GM23338 (cell line): ENCODE results near the gene OSTC. TPM values are rescaled to one million over a fixed set of nuclear protein-coding genes. Genes with fewer than 3 reads are reported as not detected.

ENCODE experiments used
- ATAC-seq: fragments of 200-7000 bp; cut with Tn5 transposase; 3 replicates; pipeline ENCODE4 v1.9.1; 2020
- DNase-seq: peaks from one replicate; pipeline ENCODE4 v3.0.0-alpha.2; 2015; ENCODE audit warnings: low spot score
- H2AFZ ChIP-seq: fragments of 200-600 bp; sonication (generic); 2 replicates; pipeline ENCODE4 v1.8.0; 2016; ENCODE audit warnings: antibody characterized with exemption, mild to moderate bottlenecking, moderate library complexity
- H3F3A ChIP-seq: fragments of 200-600 bp; sonication (generic); replicated peaks from 2 replicates; pipeline ENCODE4 v1.8.0; 2017; ENCODE audit warnings: antibody characterized with exemption, mixed run types, low read depth
- H3K27ac ChIP-seq: fragments of 200-600 bp; sonication (generic); 2 replicates; pipeline ENCODE4 v1.6.1; 2016; ENCODE audit warnings: low read depth
- H3K27me3 ChIP-seq: fragments of 200-600 bp; sonication (generic); 2 replicates; pipeline ENCODE4 v1.8.0; 2016; ENCODE audit warnings: mild to moderate bottlenecking, mixed run types, moderate library complexity; ENCODE audit not compliant: insufficient read depth
- H3K36me3 ChIP-seq: fragments of 200-600 bp; sonication (generic); 2 replicates; pipeline ENCODE4 v1.8.0; 2016; ENCODE audit warnings: mild to moderate bottlenecking; ENCODE audit not compliant: insufficient read depth
- H3K4me1 ChIP-seq: fragments of 200-600 bp; sonication (generic); 2 replicates; pipeline ENCODE4 v1.8.0; 2016; ENCODE audit warnings: mild to moderate bottlenecking, moderate library complexity; ENCODE audit not compliant: insufficient read depth
- H3K4me2 ChIP-seq: fragments of 200-600 bp; sonication (generic); 2 replicates; pipeline ENCODE4 v1.7.1; 2017; ENCODE audit warnings: mixed run types
- H3K4me3 ChIP-seq: fragments of 200-600 bp; sonication (generic); 2 replicates; pipeline ENCODE4 v1.6.1; 2016; ENCODE audit warnings: mixed run types
- H3K79me2 ChIP-seq: fragments of 200-600 bp; sonication (generic); replicated peaks from 2 replicates; pipeline ENCODE4 v1.8.0; 2017; ENCODE audit warnings: mild to moderate bottlenecking; ENCODE audit not compliant: insufficient read depth
- H3K9me2 ChIP-seq: fragments of 200-600 bp; sonication (generic); 2 replicates; pipeline ENCODE4 v1.8.0; 2017; ENCODE audit not compliant: insufficient read depth
- H4K20me1 ChIP-seq: fragments of 200-600 bp; sonication (generic); replicated peaks from 2 replicates; pipeline ENCODE4 v1.8.0; 2017; ENCODE audit warnings: mild to moderate bottlenecking; ENCODE audit not compliant: insufficient read depth
- H3K27ac Mint-ChIP-seq: 2 replicates; pipeline ENCODE4 v1.8.0; 2020; ENCODE audit warnings: inconsistent platforms, mild to moderate bottlenecking, moderate library complexity, mixed read lengths
- H3K27me3 Mint-ChIP-seq: 3 replicates; pipeline ENCODE4 v1.8.0; 2022; ENCODE audit warnings: low read depth, mild to moderate bottlenecking, moderate library complexity, mixed read lengths, inconsistent platforms; ENCODE audit not compliant: insufficient read depth, poor library complexity
- H3K36me3 Mint-ChIP-seq: 3 replicates; pipeline ENCODE4 v1.8.0; 2021; ENCODE audit warnings: low read depth, mild to moderate bottlenecking, inconsistent platforms, moderate library complexity, mixed read lengths
- H3K4me1 Mint-ChIP-seq: 3 replicates; pipeline ENCODE4 v1.8.0; 2020; ENCODE audit warnings: mild to moderate bottlenecking, inconsistent platforms, mixed read lengths
- H3K4me3 Mint-ChIP-seq: 3 replicates; pipeline ENCODE4 v1.8.0; 2021; ENCODE audit warnings: moderate library complexity, mild to moderate bottlenecking, inconsistent platforms, mixed read lengths
- H3K9me3 Mint-ChIP-seq: 3 replicates; pipeline ENCODE4 v1.8.0; 2020; ENCODE audit warnings: moderate library complexity, mild to moderate bottlenecking, inconsistent platforms, mixed read lengths
- CTCF ChIP-seq, 2 experiments: fragments of 200-600 bp in 1 of 2; sonication (generic) in 1 of 2; conservative IDR thresholded peaks; 2 replicates each; pipeline versions ENCODE4 v1.5.1 to v1.6.1; 2016 to 2017; ENCODE audit warnings: antibody characterized with exemption in 2 of 2, low read depth in 2 of 2, mild to moderate bottlenecking in 2 of 2, moderate library complexity in 1 of 2
- EZH2 ChIP-seq: fragments of 200-600 bp; sonication (generic); IDR thresholded peaks from one replicate; pipeline ENCODE4 v1.8.0; 2017; ENCODE audit warnings: antibody characterized with exemption, mild to moderate bottlenecking, low read depth; ENCODE audit not compliant: unreplicated experiment
- NANOG ChIP-seq: IDR thresholded peaks from 2 replicates; pipeline ENCODE4 v1.6.1; 2016; ENCODE audit warnings: antibody characterized with exemption, borderline replicate concordance
- POLR2AphosphoS5 ChIP-seq: IDR thresholded peaks from 2 replicates; pipeline ENCODE4 v1.6.1; 2016; ENCODE audit warnings: antibody characterized with exemption, low read depth
- REST ChIP-seq: IDR thresholded peaks from one replicate; pipeline ENCODE4 v1.6.1; 2018; ENCODE audit warnings: antibody characterized with exemption; ENCODE audit not compliant: unreplicated experiment
- ZNF114 ChIP-seq: fragments of 250-450 bp; sonication (Bioruptor Pico); IDR thresholded peaks from 2 replicates; pipeline ENCODE4 v1.5.0; 2020; ENCODE audit warnings: mild to moderate bottlenecking, moderate library complexity
- ZNF331 ChIP-seq: fragments of 250-450 bp; sonication (Bioruptor Pico); IDR thresholded peaks from 2 replicates; pipeline ENCODE4 v1.5.0; 2020; ENCODE audit warnings: low read depth, mild to moderate bottlenecking, moderate library complexity
- ZNF462 ChIP-seq: fragments of 250-450 bp; sonication (Bioruptor Pico); IDR thresholded peaks from 2 replicates; pipeline ENCODE4 v1.5.0; 2020; ENCODE audit warnings: mild to moderate bottlenecking, moderate library complexity
- polyA plus RNA-seq: library from polyadenylated mRNA; unstranded; fragments of >200 nt; fragmentation: Nextera tagmentation; extraction: Ambion mirVana; gene quantifications from 2 replicates; pipeline ENCODE4 v1.2.1, GENCODE V29; 2016
- total RNA-seq: library from RNA; depleted of rRNA; stranded (reverse); fragments of >200 nt; shearing (Covaris generic); gene quantifications from 2 replicates; pipeline ENCODE4 v1.2.3, GENCODE V29; 2014

OSTC gene
- total and polyA plus RNA-seq, 2 experiments from 2014 or later = 142 to 311 TPM

- peaks cover 81% of the 10 kb centered on the region for H3K36me3 ChIP-seq
- H3K79me2 ChIP-seq = peaks cover 46% of the 10 kb centered on the region
- no peaks in the 10 kb centered on the region for H3K9me2 ChIP-seq
- peaks cover 57% of the 10 kb centered on the region for H4K20me1 ChIP-seq
- H3K9me3 Mint-ChIP-seq = no peaks in the 10 kb centered on the region; the same call in 2 of the 3 replicates
- H3K27ac ChIP-seq = no peak overlapping the region
- no peak overlapping the region for H3K4me3 ChIP-seq
- H2AFZ ChIP-seq = no peak overlapping the region
- H3K36me3 Mint-ChIP-seq = peaks cover 95% of the 10 kb centered on the region
- ATAC-seq = no peak
- H3F3A ChIP-seq = peaks cover 13% of the 10 kb centered on the region
- no peak for TF ChIP-seq CTCF (conservative IDR thresholded peaks at IDR 0.05; ENCODE audit: low read depth in 2 of 2)
- no peak for TF ChIP-seq ZNF114 (CRISPR knock-in tag)
- no peak for TF ChIP-seq ZNF331 (CRISPR knock-in tag)
- TF ChIP-seq EZH2 = no peak
- no peak for TF ChIP-seq NANOG
- no peak for TF ChIP-seq ZNF462 (CRISPR knock-in tag)
- no peak for TF ChIP-seq REST
- TF ChIP-seq POLR2AphosphoS5 = no peak
- DNase-seq = no peak
- peaks cover 16% of the 10 kb centered on the region for H3K4me1 Mint-ChIP-seq
- no peak overlapping the region for H3K4me2 ChIP-seq
- no peak overlapping the region; the same call in 1 of the 2 replicates for H3K27ac Mint-ChIP-seq
- no peak overlapping the region for H3K4me3 Mint-ChIP-seq
- H3K4me1 ChIP-seq = peaks cover 18% of the 10 kb centered on the region
- H3K27me3 ChIP-seq = no peaks in the 10 kb centered on the region
- no peaks in the 10 kb centered on the region for H3K27me3 Mint-ChIP-seq
These were observed 24.3 kb upstream of the OSTC start for GRCh38 chr4:108626056-108626455.
